Eye (tissue), 1 donor: ENCODE data around the gene APOA5.

Experiments
- DNase-seq: peaks from one replicate; pipeline ENCODE4 v3.0.0-alpha.2; 2015

APOA5 gene

GRCh38 chr11:116794851-116795250 lies 3.2 kb upstream of the APOA5 start:
- DNase-seq = no peak

- DNase-seq = no peak
These were observed 2.1 kb upstream of the APOA5 start for GRCh38 chr11:116793772-116794097.

GRCh38 chr11:116792869-116793771 lies 1.4 kb upstream of the APOA5 start:
- DNase-seq = no peak

GRCh38 chr11:116792144-116792868 lies 627 bp upstream of the APOA5 start:
- DNase-seq = no peak

- DNase-seq = peak; percentile 92
These were observed 472 bp downstream of the APOA5 start for GRCh38 chr11:116791002-116791812.

GRCh38 chr11:116790167-116791001 lies 1.3 kb downstream of the APOA5 start:
- DNase-seq = no peak

GRCh38 chr11:116788975-116789374 lies 2.7 kb downstream of the APOA5 start:
- no peak for DNase-seq

GRCh38 chr11:116788534-116788933 lies 3.1 kb downstream of the APOA5 start:
- DNase-seq = no peak

- peak; percentile 93 for DNase-seq
These were observed 3.7 kb downstream of the APOA5 start, which contains the start of gene ZPR1 for GRCh38 chr11:116787786-116788486. ZPR1 (minus strand) TSS chr11:116788023; CDS start chr11:116787990, 33 bp downstream.

- no peak for DNase-seq
These were observed 4.3 kb downstream of the APOA5 start for GRCh38 chr11:116787436-116787785.

GRCh38 chr11:116786966-116787365 lies 4.7 kb downstream of the APOA5 start:
- DNase-seq = no peak

GRCh38 chr11:116786326-116786725 lies 5.4 kb downstream of the APOA5 start:
- DNase-seq = no peak

GRCh38 chr11:116782728-116783127 lies 9.0 kb downstream of the APOA5 start:
- no peak for DNase-seq

- no peak for DNase-seq
These were observed 13.1 kb downstream of the APOA5 start for GRCh38 chr11:116778556-116778955.

GRCh38 chr11:116777056-116777455 lies 14.6 kb downstream of the APOA5 start:
- no peak for DNase-seq

- DNase-seq = no peak
These were observed 15.1 kb downstream of the APOA5 start for GRCh38 chr11:116776522-116776984.

- DNase-seq = no peak
These were observed 15.7 kb downstream of the APOA5 start for GRCh38 chr11:116775975-116776374.

GRCh38 chr11:116774661-116775060 lies 17.0 kb downstream of the APOA5 start:
- no peak for DNase-seq

- no peak for DNase-seq
These were observed 18.2 kb downstream of the APOA5 start for GRCh38 chr11:116773203-116774097.

- DNase-seq = peak; percentile 97
These were observed 19.1 kb downstream of the APOA5 start, which contains the start of gene BUD13 for GRCh38 chr11:116772443-116773202. BUD13 (minus strand) TSS chr11:116772987; CDS start chr11:116772964, 23 bp downstream.
